IMR-90 (cell line): ENCODE results near the gene BPI. TPM values are rescaled to one million over a fixed set of nuclear protein-coding genes. Genes with fewer than 3 reads are reported as not detected.

ENCODE experiments used
- ATAC-seq: fragments of 200-7000 bp; cut with Tn5 transposase; 2 replicates; pipeline ENCODE4 v1.9.1; 2020; ENCODE audit warnings: low read depth, mild to moderate bottlenecking, moderate library complexity
- BruUV-seq: library from RNA; stranded (reverse); fragments of 400-500 nt; replicated peaks from 2 replicates; lab custom pipeline; 2021; lab: Mats Ljungman, UMichigan
- CTCF ChIA-PET: fragments of 300-600 bp; formaldehyde crosslinking; extraction: SDS; loops from one replicate; lab custom pipeline; 2021; ENCODE audit warnings: antibody characterized with exemption; lab: Yijun Ruan, JAX
- POLR2A ChIA-PET: fragments of 300-600 bp; sonication (Branson Sonifier 250); formaldehyde crosslinking; loops from one replicate; lab custom pipeline; 2022; ENCODE audit warnings: antibody characterized with exemption; ENCODE audit not compliant: unreplicated experiment; lab: Charles Lee
- DNase-seq: peaks from one replicate; pipeline ENCODE4 v3.0.0; 2013
- H2AFZ ChIP-seq: replicated peaks from 2 replicates; pipeline ENCODE3; 2013; ENCODE audit warnings: low read length, mild to moderate bottlenecking; ENCODE audit not compliant: poor library complexity
- H2AK5ac ChIP-seq: 2 replicates; pipeline ENCODE4 v1.6.1; 2013; ENCODE audit warnings: low read depth, low read length, inconsistent platforms
- H2AK9ac ChIP-seq: replicated peaks from 2 replicates; pipeline ENCODE3; 2013; ENCODE audit warnings: mild to moderate bottlenecking, low read depth, low read length, moderate library complexity; ENCODE audit not compliant: poor library complexity
- H2BK120ac ChIP-seq: 2 replicates; pipeline ENCODE4 v1.6.1; 2013; ENCODE audit warnings: low read depth, low read length, inconsistent platforms
- H2BK15ac ChIP-seq: 3 replicates; pipeline ENCODE4 v1.6.1; 2013; ENCODE audit warnings: low read depth, low read length, inconsistent platforms
- H2BK20ac ChIP-seq: 2 replicates; pipeline ENCODE4 v1.6.1; 2013; ENCODE audit warnings: low read depth, mild to moderate bottlenecking, inconsistent platforms, low read length, moderate library complexity
- H2BK5ac ChIP-seq: 2 replicates; pipeline ENCODE4 v1.6.1; 2013; ENCODE audit warnings: mild to moderate bottlenecking, low read depth, low read length, inconsistent platforms; ENCODE audit not compliant: poor library complexity, severe bottlenecking
- H3K14ac ChIP-seq: replicated peaks from 2 replicates; pipeline ENCODE4 v1.6.1; 2013; ENCODE audit warnings: low read depth, low read length, inconsistent platforms
- H3K18ac ChIP-seq: 2 replicates; pipeline ENCODE4 v1.6.1; 2013; ENCODE audit warnings: low read depth, low read length, control low read depth
- H3K23ac ChIP-seq: 2 replicates; pipeline ENCODE4 v1.6.1; 2013; ENCODE audit warnings: low read depth, low read length, inconsistent platforms
- H3K27ac ChIP-seq: 2 replicates; pipeline ENCODE4 v1.5.1; 2013; ENCODE audit warnings: mild to moderate bottlenecking, control low read depth, low read length; ENCODE audit not compliant: insufficient read depth
- H3K27me3 ChIP-seq: 2 replicates; pipeline ENCODE4 v1.6.1; 2013; ENCODE audit warnings: low read length; ENCODE audit not compliant: control insufficient read depth, insufficient read depth
- H3K36me3 ChIP-seq: 2 replicates; pipeline ENCODE4 v1.6.1; 2013; ENCODE audit warnings: low read length, mixed read lengths; ENCODE audit not compliant: control insufficient read depth, insufficient read depth
- H3K4ac ChIP-seq: 2 replicates; pipeline ENCODE4 v1.6.1; 2013; ENCODE audit warnings: low read depth, low read length, inconsistent platforms
- H3K4me1 ChIP-seq: 2 replicates; pipeline ENCODE4 v1.6.1; 2013; ENCODE audit warnings: low read length, mixed read lengths; ENCODE audit not compliant: control insufficient read depth, insufficient read depth
- H3K4me2 ChIP-seq: 2 replicates; pipeline ENCODE4 v1.6.1; 2013; ENCODE audit warnings: low read depth, mild to moderate bottlenecking, control low read depth, low read length, moderate library complexity
- H3K4me3 ChIP-seq: 2 replicates; pipeline ENCODE4 v1.5.1; 2013; ENCODE audit warnings: low read depth, mild to moderate bottlenecking, control low read depth, low read length, moderate library complexity; ENCODE audit not compliant: insufficient read depth
- H3K56ac ChIP-seq: 2 replicates; pipeline ENCODE4 v1.6.1; 2013; ENCODE audit warnings: low read length, inconsistent platforms; ENCODE audit not compliant: insufficient read depth; ENCODE audit errors: extremely low read depth
- H3K79me1 ChIP-seq, 2 experiments: 2 replicates each; pipeline ENCODE4 v1.6.1; 2013; ENCODE audit warnings: low read length in 2 of 2, inconsistent platforms in 1 of 2, low read depth in 1 of 2
- H3K9ac ChIP-seq: 2 replicates; pipeline ENCODE4 v1.6.1; 2013; ENCODE audit warnings: low read depth, low read length, control low read depth
- H3K9me1 ChIP-seq: 2 replicates; pipeline ENCODE4 v1.6.1; 2013; ENCODE audit warnings: low read length, inconsistent platforms; ENCODE audit not compliant: insufficient read depth
- H3K9me3 ChIP-seq: 2 replicates; pipeline ENCODE4 v1.6.1; 2013; ENCODE audit warnings: low read length; ENCODE audit not compliant: control insufficient read depth, insufficient read depth
- H4K20me1 ChIP-seq: 2 replicates; pipeline ENCODE4 v1.6.1; 2013; ENCODE audit warnings: low read length, inconsistent platforms; ENCODE audit not compliant: insufficient read depth
- H4K5ac ChIP-seq: 2 replicates; pipeline ENCODE4 v1.6.1; 2013; ENCODE audit warnings: mild to moderate bottlenecking, low read depth, low read length, control low read depth
- H4K8ac ChIP-seq, 2 experiments: 2 replicates each; pipeline ENCODE4 v1.6.1; 2013; ENCODE audit warnings: low read depth in 2 of 2, low read length in 2 of 2, control low read depth in 1 of 2, inconsistent platforms in 1 of 2
- H4K91ac ChIP-seq: 2 replicates; pipeline ENCODE4 v1.6.1; 2013; ENCODE audit warnings: low read depth, low read length, inconsistent platforms; ENCODE audit not compliant: insufficient read depth
- CEBPB ChIP-seq: IDR thresholded peaks from 2 replicates; pipeline ENCODE4 v1.6.1; 2012; ENCODE audit warnings: low read depth, low read length, improper control_type of control experiment
- RAD21 ChIP-seq: IDR thresholded peaks from 2 replicates; pipeline ENCODE4 v1.6.1; 2012; ENCODE audit warnings: low read length, improper control_type of control experiment
- SMC3 ChIP-seq: fragments of 150-350 bp; IDR thresholded peaks from 2 replicates; pipeline ENCODE4 v1.6.1; 2016; ENCODE audit warnings: low read depth, mild to moderate bottlenecking, antibody characterized with exemption, low read length, moderate library complexity
- WGBS, 2 experiments: methylation state at CpG; one replicate each; pipeline versions ENCODE4 v1.1.5 to v1.1.7; 2013; ENCODE audit warnings: missing lambda C conversion rate in 2 of 2; ENCODE audit not compliant: insufficient read length in 1 of 2; ENCODE audit errors: extremely low coverage in 2 of 2; 5-methylcytosine and 5-hydroxymethylcytosine counted together
- dilution Hi-C: fragments of 300-500 bp; cut with HindIII; formaldehyde crosslinking; loops from one replicate; pipeline ENCODE4 v1.14.3; 2018; ENCODE audit warnings: low sequenced_read_pairs; ENCODE audit not compliant: unreplicated experiment
- in situ Hi-C: fragments of 300-500 bp; cut with MboI; formaldehyde crosslinking; loops from 3 replicates; pipeline ENCODE4 v1.14.3; 2019; ENCODE audit warnings: low sequenced_read_pairs, inconsistent platforms, mixed read lengths
- intact Hi-C: fragments of 100-400 bp; cut with micrococcal nuclease; formaldehyde crosslinking; loops from 2 replicates; pipeline ENCODE4 v1.10.0; 2022
- polyA plus RNA-seq, 3 experiments: library from polyadenylated mRNA; depleted of rRNA; stranded (reverse); fragments of >200 nt; gene quantifications; 2 replicates each; pipeline ENCODE4 v1.2.3, GENCODE V29; 2012; ENCODE audit warnings: low replicate concordance in 1 of 3
- total RNA-seq: library from RNA; depleted of rRNA; stranded (reverse); fragments of >200 nt; gene quantifications from 2 replicates; pipeline ENCODE4 v1.2.3, GENCODE V29; 2012

Gene BPI
- total and polyA plus RNA-seq, 2 of the 4 experiments (the other 2 are of a cell fraction): 0.05 TPM; not detected in 1

DNA sequence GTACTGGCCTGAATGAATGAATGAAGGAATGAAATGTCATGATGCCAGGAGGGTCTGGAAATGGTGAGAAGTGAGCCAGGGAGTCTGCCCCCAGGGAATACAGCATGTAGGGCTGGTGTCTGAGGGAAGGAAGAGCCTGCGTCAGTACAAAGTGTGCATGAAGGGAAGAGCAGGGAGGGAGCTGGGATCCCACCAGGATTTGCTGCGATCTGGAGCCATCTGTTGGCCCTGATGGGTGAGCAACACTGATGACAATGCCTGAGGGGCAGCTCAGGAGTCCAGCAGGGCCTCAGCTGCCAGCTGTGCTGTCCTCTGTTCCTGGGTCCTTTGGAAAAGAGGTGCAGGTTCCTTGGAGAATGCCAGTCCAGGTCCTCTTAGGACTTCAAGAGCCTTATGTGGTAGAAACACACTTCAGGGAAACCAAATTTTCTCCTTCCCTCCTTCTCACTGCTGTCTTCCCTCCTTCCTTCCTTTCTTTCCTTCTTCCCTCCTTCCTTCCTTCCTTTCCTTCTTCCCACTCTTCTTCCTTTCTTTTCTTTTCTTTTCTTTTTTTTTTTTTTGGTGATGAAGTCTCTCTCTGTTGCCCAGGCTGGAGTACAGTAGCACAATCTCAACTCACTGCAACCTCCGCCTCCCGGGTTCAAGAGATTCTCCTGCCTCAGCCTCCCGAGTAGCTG, 11.5 kb downstream of the BPI start:
- Histone ChIP-seq H3K9ac (no peak overlapping the region), H2BK15ac (no peak overlapping the region), H3K4ac (no peak overlapping the region), H4K8ac (no peak overlapping the region), H3K9me1 (no peaks in the 10 kb centered on the region), H2AFZ (peak overlapping the region; percentile 61), H2BK20ac (no peak overlapping the region), H3K9me3 (no peaks in the 10 kb centered on the region), H2BK120ac (no peak overlapping the region), H3K23ac (no peak overlapping the region), H4K5ac (no peak overlapping the region), H2AK5ac (no peak overlapping the region), H3K4me1 (no peaks in the 10 kb centered on the region), H3K4me2 (no peak overlapping the region), H4K20me1 (no peaks in the 10 kb centered on the region), H3K18ac (no peak overlapping the region), H3K79me1 (no peaks in the 10 kb centered on the region), H3K56ac (no peak overlapping the region), H4K91ac (no peak overlapping the region), H3K14ac (no peak overlapping the region), H3K27ac (no peak overlapping the region), H3K36me3 (no peaks in the 10 kb centered on the region), H3K4me3 (no peak overlapping the region), H2BK5ac (no peak overlapping the region), H3K27me3 (peaks cover 43% of the 10 kb centered on the region), H2AK9ac (no peak overlapping the region)
- peak; percentile 32; the same call in 1 of the 2 replicates for ATAC-seq
- peak; percentile 41 for DNase-seq
- POLR2A ChIA-PET: no interaction called here
- no TSS peak for BruUV-seq
- in situ Hi-C loops (no loop called here), dilution Hi-C loops (no loop called here), intact Hi-C loops (no loop called here)
- TF ChIP-seq SMC3: 0 out of 2 replicates have a peak, but pooled peaks have one; percentile 23
- TF ChIP-seq CEBPB: no peak
- peak; percentile 41 for TF ChIP-seq RAD21
- CTCF ChIA-PET: interaction anchor here (0.6 to 1.5 kb wide), 4 partner anchors 72 to 93 kb away, joined by 3 read pairs; no protein-coding TSS in a partner anchor
- 63% methylated on average over 4 of the region's 5 CpGs; no CpG with 5 or more reads in 1 of the 2 experiments for WGBS, 2 experiments
